ENCODE data around the gene TMEM269.
"Not testable (repeated sequence)": the region's sequence is repeated elsewhere in the genome, so short reads cannot be mapped to it uniquely, and the experiment has no call there.

The TMEM269 gene

GRCh38 chr1:42777852-42778251 lies 6.9 kb upstream of the TMEM269 start:
- DNase-seq = peak; percentile 42

GRCh38 chr1:42779725-42780124 lies 5.1 kb upstream of the TMEM269 start:
- DNase-seq = no peak

- DNase-seq = no peak
Observed at GRCh38 chr1:42780176-42780575, 4.6 kb upstream of the TMEM269 start.

GRCh38 chr1:42783092-42783491 lies 1.7 kb upstream of the TMEM269 start:
- no peak for DNase-seq

GRCh38 chr1:42784547-42784945 lies 245 bp upstream of the TMEM269 start:
- no peak for DNase-seq

GRCh38 chr1:42786097-42786496 lies 1.3 kb downstream of the TMEM269 start:
- DNase-seq = no peak

GRCh38 chr1:42788021-42788420 lies 3.2 kb downstream of the TMEM269 start:
- no peak for DNase-seq

GRCh38 chr1:42793824-42794223 lies 9.0 kb downstream of the TMEM269 start:
- no peak for DNase-seq

- no peak for DNase-seq
Observed at GRCh38 chr1:42797414-42797813, 12.6 kb downstream of the TMEM269 start.

- DNase-seq = no peak
Observed at GRCh38 chr1:42797979-42798378, 13.2 kb downstream of the TMEM269 start.

- no peak for DNase-seq
Observed at GRCh38 chr1:42801832-42802473, 17.2 kb downstream of the TMEM269 start.

- DNase-seq = no peak
Observed at GRCh38 chr1:42806171-42806570, 21.4 kb downstream of the TMEM269 start.

GRCh38 chr1:42806593-42806992 lies 21.8 kb downstream of the TMEM269 start:
- no peak for DNase-seq

- no peak for DNase-seq
Observed at GRCh38 chr1:42807056-42807668, 22.4 kb downstream of the TMEM269 start.

- DNase-seq = not testable (repeated sequence)
Observed at GRCh38 chr1:42814815-42815214, 30.0 kb downstream of the TMEM269 start.

GRCh38 chr1:42815941-42816584 lies 31.3 kb downstream of the TMEM269 start:
- DNase-seq = peak; percentile 6

GRCh38 chr1:42816585-42817439 lies 32.0 kb downstream of the TMEM269 start, which contains the start of the genes ERMAP and SVBP:
TSS of gene ERMAP (plus strand) at chr1:42817122. CDS start at chr1:42830449, 13,327 bp downstream.
TSS of gene SVBP (minus strand) at chr1:42817397. CDS start at chr1:42816544, 853 bp downstream.
- peak; percentile 94 for DNase-seq

- no peak for DNase-seq
Observed at GRCh38 chr1:42817440-42817767, 32.6 kb downstream of the TMEM269 start.

GRCh38 chr1:42817976-42818375 lies 33.2 kb downstream of the TMEM269 start:
- no peak for DNase-seq

- DNase-seq = no peak
Observed at GRCh38 chr1:42820813-42821212, 36.0 kb downstream of the TMEM269 start.

GRCh38 chr1:42821690-42822089 lies 36.9 kb downstream of the TMEM269 start:
- DNase-seq = no peak

- no peak for DNase-seq
Observed at GRCh38 chr1:42822800-42823392, 38.1 kb downstream of the TMEM269 start.

- no peak for DNase-seq
Observed at GRCh38 chr1:42824481-42825035, 39.8 kb downstream of the TMEM269 start.

Measured in CD4-positive, alpha-beta T cell treated with Interleukin-17A for 1 hour (primary cell).